Measurements from ENCODE around the gene PRR11.

DNA sequence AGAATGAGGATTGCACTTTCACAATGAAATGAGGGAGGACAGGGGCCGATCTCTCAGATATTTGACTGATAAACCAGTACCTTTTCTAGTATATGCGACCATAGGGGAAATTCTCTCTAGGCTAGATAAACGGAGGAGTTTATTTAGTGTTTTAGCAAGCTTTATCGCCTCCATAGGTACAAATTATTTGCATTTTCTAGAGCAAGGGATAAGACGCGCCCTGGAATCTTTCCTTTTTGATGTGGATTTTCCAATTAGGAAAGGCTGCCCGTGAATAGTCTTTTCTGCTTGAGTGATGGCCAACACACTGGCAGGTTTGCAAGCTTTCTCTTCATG lies 64.4 kb downstream of the PRR11 start:
- TF ChIP-seq, protein P1, sequence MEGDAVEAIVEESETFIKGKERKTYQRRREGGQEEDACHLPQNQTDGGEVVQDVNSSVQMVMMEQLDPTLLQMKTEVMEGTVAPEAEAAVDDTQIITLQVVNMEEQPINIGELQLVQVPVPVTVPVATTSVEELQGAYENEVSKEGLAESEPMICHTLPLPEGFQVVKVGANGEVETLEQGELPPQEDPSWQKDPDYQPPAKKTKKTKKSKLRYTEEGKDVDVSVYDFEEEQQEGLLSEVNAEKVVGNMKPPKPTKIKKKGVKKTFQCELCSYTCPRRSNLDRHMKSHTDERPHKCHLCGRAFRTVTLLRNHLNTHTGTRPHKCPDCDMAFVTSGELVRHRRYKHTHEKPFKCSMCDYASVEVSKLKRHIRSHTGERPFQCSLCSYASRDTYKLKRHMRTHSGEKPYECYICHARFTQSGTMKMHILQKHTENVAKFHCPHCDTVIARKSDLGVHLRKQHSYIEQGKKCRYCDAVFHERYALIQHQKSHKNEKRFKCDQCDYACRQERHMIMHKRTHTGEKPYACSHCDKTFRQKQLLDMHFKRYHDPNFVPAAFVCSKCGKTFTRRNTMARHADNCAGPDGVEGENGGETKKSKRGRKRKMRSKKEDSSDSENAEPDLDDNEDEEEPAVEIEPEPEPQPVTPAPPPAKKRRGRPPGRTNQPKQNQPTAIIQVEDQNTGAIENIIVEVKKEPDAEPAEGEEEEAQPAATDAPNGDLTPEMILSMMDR (conservative IDR thresholded peaks at IDR 0.05; ENCODE audit: low read length) = no peak
- TF ChIP-seq EZH2phosphoT487 (IDR thresholded peaks at IDR 0.05; ENCODE audit: borderline replicate concordance) = no peak

Data from Loucy (cell line).